Stimulated activated CD8-positive, alpha-beta memory T cell treated with anti-CD3 and anti-CD28 coated beads, Interleukin-15, amount 100 ng/mL, for 4 hours (primary cell): ENCODE results near the gene COL6A1.
"Not testable (repeated sequence)": the region's sequence is repeated elsewhere in the genome, so short reads cannot be mapped to it uniquely, and the experiment has no call there.

ENCODE experiments used
- DNase-seq, 2 donors: peaks; one replicate each; pipeline ENCODE4 v3.0.0-alpha.2; 2020; ENCODE audit warnings: low read depth in 2 of 2

The COL6A1 gene

DNA sequence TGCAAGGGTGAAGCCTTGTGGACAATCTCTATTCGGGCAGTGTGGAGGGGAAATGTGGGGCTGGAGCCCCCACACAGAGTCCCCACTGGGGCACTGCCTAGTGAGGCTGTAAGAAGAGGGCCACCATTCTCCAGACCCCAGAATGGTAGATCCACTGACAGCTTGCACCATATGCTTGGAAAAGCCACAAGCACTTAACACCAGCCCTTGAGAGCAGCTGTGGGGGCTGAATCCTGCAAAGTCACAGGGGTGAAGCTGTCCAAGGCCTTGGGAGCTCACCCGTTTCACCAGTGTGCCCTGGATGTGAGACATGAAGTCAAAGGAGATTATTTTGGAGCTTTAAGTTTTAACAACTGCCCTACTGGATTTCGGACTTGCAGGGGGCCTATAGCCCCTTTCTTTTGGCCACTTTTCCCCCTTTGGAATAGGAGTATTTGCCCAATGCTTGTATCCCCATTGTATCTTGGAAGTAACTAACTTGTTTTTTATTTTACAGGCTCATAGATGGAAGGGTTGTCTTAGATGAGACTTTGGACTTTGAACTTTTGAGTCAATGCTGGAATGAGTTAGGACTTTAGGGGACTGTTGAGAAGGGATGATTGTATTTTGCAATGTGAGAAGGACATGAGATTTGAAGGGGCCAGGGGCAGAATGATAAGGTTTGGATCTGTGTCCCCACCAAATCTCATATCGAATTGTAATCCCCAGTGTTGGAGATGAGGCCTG, 16.3 kb upstream of the COL6A1 start:
- DNase-seq, result no peak

DNA sequence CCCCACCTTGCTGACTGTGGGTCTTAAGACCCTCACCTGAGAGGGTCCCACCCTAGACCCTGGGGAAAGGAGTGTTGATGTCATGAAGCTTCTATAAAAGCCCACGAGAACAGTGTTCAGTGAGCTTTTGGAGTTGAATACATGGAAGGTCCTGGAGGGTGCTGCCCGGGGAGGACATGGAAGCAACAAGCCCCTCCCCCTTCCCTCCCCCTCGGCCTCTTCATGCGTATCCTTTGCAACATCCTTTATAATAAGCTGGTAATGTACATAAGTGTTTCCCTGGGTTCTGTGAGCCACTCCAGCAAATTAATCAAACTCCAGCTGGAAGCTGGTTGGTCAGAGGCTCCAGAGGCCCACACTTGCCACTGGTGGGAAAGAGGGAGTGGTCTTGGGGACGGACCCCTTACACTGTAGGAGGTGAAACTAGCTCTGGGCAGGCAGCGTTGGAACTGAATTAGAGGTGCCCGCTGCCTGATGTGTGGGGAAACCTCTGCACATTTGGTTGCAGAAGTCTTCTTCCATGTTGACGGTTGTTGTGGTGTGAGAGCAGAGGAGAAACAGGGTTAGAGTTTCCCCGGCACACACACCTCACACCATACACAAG, 14.7 kb upstream of the COL6A1 start:
- DNase-seq, result no peak

DNA sequence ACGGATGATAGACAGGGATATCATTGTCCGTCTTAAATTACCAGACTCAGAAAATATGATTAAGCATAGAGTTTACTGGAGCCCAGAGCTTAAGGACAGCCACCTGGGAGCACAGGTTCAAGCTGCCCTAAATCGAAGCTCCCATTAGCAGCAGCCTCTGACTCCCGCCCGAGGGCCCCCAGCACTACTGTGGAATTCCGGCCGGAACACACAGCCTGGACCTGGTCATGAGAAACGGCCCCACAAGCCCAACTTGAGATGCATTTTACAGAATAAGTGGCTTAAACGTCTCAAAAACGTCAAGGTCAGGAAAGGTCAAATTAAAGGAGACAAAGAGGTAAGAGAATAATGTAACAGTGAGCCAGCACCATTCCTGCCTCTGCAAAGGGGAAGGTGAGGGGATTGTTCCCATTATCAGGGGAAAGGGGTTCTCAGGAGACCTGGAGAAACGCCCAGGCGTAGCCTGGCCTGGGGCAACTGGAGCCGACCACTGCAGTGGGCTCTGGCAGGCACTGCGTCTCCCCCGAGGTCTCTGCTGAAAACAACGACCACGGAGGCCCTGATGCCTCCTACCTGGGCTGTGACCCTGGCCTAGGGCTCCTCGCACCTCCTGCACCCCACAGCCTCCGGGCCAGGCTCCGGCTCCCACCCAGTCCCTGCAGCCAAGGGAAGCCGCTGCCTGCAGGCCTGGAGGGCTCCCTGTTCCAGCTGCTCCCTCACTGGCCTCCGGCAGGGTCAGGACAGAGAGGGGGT, 11.5 kb upstream of the COL6A1 start:
- DNase-seq, result no peak

DNA sequence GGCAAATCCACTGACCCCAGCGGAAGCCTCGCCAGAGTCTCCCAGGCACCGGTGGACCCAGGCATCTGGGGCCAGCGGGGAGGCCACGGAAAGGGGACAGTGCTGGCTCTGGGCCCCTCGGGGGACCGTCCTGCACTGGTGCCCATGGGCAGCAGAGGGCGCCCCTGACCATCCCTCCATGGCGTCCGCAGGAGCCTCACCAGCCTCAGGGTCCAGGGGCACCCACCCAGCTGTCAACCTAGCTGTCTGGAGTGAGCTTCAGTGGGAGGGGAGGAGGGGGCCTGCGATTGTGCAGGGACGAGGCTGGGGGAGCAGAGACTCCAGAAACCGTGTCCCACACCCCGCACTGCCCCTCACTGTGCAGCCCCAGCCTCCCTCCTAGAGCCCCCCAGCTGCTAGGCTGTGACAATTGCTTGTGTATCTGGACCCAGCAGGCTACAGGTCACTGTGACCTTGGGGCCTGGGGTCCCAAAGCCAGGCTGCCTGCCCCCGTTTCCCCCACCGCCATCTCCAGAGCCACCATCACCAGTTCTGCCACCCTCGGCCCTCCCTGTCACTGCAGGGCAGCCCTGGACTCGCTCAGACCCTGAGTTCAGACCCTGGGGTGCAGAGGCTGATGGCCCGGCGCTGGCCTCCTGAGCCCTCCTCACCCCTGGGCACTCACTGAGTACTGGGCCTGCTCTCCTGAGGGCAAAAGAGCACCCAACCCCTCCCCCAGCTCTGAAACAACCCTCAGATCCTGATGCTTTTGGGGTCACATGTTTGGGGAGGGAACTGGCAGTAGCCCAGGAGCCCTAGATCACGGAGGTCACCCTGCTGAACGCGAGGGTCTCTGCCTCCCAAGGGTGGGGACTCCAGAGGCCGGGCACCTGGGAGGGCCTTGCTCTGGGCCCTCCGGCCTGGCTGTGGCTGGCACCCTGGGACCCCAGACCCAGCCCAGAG, 10.6 kb upstream of the COL6A1 start:
- no peak for DNase-seq

DNA sequence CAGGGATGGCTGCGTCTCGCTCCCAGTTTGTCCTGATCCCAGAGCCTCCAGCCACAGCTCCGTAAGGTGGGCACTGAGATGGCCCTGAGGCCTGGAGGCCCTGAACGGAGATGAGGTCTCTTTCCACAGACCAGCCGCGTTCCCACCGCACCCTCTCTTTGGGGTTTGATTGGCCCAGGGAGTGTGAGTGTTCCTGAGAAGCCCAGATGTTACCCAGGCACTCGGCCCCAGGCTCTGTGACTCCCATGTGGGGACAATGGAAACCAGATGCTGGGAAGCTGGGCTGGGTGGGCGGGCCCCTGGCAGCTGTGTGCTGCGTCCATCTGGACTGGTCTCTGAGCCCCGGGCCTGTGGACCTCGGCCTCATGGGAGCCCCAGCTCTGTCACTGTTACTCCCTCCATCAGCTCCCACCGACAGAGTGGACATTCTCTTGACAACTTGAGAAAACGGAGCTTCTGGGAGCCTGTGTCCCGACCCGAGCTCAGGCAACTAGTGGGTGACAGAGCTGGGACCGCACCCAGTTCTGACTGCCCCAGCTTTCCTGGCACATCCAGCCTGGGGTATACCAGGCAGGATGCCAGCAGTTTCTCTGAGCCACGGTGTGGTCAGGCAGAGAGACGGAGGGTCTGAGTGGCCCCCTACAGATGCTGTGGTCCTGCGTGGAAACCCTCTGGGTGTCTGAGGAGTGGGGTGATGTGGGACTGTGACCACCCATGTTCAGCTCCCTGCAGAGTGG, 9.8 kb upstream of the COL6A1 start:
- DNase-seq, result no peak

DNA sequence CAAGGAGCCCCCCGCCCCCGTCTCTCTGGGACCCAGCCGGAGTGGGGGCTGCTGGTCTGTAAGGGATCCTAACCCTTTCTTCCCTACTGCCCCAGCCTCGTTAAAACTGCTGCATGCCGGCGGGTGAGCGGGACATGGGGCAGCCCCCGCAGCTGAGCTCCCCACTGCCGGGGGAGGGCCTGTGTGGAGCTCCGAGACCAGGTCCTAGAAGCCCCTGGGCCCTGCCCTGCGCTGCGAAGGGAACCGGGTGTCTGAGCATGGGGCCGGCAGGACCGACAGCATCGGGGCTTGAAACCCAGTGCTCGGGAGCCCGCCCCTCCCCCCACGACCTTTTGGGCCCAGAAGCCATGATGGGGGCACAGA, 9.2 kb upstream of the COL6A1 start:
- no peak for DNase-seq

DNA sequence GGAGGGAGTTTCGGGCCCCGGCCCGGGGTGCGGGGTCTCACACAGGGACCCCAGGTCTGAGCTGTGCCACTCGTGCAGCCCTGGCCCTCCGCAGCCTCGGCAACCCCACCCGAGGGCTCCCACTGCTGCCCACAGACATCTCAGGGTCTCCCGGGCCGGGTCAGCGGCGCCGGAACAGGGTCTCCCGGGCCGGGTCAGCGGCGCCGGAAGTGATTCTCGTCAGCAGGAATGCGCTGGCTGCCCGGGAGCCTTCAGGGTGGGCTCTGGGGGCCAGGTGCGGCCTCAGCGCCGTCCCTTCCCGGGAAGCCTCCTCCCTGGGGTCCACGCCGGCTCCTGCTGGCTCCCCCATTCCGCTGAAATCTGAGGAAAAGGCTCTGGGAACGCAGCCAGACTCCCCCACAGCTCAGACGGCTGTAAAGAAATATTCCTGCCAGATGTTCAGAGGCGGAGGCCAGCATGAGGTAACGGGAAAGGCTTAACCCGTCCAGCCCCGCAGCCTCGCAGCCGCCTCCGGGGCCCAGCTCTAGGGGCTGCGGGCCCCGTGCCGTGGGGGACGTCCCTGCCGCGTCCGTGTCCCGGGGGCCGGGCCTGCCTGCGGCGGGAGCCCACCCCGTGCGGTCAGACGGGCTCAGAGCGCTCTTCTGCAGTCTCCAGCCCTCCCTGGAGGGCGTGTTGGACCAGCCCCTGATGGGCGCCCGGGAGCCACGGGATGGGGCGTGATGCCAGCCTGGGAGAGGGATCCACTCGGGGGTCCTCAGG, 8.7 kb upstream of the COL6A1 start:
- DNase-seq, result no peak

DNA sequence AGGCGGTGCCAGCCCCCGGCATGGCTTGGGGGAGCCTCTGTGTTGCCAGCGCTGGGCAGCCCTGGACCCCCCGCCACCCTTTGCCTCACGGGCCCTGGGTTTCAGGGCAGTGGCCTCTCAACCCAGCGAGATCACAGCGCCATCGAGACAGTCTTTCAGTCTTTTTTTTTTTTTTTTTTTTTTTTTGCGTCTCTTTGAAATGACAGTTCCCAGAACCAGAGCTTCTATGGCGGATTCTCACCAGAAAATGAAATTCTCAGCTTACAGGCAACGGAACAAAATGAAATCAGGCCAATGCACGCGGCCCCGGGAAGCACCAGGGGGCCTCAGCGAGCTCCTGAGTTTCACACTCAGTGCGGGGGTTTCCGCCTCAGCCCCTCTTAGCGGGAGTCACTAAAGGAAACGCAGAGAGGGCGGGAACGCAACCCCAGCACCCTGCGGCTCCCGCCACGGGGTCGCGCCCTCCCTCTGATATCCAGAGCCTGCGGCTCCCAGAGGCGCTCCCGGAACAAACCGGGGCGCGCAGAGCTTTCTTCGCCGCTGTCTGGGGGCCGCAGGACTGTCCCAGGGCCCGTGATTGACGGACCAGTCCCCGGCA, 8.0 kb upstream of the COL6A1 start:
- peak; percentile 73 to 78 for DNase-seq

DNA sequence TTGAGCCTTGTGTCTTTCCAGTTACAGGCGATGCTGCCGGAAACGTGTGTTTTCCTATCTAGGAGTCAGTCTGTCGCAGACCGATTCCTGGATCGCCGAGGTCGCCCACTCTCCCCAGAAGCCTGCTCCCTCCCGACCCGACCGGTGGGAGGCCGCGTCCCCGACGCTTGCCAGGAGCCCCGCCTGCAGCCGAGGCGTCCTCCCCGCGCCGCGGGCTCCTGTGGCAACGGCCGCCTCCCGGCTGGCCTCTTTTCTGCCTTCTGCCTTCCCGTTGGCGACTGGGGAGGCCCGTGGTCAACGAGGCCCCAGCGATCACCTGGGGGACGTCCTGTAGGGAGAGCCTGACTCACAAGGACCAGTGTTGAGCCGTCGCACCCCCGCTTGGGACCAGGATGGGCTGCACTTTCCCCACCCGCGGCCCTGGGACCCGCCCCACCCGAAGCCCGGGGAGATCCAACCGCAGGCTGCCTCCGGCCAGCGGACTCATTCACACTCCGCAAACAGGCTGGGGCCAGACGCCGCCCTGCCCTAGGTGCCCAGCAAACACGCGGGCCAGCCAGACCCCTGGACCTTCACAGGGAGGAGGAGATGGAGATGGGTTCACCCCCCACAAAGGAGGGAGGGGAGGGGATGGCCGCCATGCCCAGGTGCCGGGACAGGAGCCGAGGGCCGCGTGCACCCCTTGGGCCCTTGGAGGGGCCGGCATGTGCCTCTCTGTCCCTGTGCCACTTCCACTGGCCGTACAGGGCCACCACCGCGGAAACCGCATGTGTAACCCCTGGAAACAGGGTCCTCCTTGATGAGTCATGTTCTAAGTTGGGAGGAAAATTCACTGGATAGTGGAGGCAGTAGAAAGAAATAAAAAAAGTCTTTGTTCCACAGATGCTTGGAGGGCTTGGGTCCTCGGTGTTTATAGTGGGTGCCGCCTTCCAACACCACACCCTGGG, 7.2 kb upstream of the COL6A1 start:
- DNase-seq, result no peak

DNA sequence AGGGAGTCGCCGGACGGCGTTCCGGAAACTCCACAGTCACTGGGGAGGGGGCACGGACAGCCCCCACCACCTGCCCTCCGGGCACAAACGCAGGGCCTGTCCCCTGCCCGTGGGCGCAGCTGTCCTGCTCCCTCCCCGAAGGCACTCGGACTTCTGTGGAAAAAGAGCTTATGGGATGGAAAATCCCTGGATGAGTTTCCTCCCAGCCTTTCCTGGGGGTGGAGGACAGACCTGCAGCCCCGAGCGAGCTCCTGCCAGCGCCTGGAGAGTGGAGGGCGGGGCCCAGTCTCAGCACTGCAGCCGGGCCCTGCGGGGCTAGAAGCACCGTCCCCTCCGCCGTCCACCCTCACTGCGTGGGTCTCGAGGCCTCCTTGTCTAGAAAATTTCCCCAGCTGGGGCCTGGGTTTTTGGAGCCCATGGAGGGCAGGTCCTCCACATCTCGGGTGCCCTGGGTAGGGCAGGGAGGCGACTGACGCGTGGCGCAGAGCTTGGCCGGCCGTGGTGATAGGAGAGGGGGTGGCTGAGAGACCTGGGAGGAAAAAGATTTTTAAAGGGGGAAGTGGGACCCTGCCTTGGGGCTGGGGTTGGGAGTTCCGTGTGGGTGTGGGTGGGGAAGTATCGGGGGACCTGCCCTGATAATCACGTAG, 6.4 kb upstream of the COL6A1 start:
- DNase-seq, result no peak

DNA sequence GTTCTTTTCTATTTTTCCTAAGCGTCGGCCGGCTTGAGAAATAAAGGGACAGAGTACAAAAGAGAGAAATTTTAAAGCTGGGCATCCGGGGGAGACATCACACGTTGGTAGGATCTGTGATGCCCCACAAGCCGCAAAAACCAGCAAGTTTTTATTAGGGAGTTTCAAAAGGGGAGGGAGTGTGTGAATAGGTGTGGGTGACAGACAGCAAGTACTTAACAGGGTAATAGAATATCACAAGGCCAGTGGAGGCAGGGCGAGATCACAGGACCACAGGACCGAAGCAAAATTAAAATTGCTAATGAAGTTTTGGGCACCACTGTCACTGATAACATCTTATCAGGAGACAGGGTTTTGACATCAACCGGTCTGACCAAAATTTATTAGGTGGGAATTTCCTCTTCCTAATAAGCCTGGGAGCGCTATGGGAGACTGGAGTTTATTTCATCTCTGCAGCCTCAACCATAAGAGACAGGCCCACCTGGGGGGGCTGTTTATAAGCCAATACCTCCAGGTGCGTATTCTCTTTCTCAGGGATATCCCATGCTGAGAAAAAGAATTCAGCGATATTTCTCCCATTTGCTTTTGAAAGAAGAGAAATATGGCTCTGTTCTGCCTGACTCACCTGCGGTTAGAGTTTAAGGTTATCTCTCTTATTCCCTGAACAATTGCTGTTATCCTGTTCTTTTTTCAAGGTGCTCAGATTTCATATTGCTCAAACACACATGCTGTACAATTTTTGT, 5.7 kb upstream of the COL6A1 start:
- DNase-seq, result not testable (repeated sequence)

DNA sequence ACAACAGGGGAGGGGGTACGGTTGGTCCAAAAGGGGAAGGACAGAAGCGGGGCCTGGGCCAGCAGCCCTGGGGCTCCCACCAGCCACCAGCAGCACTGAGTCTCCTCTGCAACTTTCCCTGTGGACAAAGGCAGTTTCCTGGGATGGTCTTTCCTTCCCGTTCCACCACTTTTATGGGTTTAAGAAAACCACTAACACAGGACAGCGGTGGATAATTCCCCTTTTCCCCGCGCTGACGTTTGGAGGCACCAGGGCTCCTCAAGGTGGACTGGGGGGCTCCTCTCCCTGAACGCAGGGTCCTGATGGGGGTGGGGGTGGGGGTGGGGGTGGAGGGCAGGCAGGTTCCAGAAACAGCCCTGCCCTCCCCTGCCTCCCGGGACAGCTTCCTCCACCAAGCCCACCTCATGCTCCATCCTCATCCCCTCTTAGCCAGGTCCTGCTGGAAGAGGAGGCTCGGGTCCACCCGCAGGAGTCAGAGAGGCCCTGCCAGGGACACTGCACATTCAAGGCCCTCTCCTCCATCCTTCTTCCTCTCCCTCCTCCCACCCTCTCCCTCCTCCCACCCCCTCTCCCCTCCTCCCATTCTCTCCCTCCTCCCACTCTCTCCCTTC, 4.8 kb upstream of the COL6A1 start:
- no peak for DNase-seq

DNA sequence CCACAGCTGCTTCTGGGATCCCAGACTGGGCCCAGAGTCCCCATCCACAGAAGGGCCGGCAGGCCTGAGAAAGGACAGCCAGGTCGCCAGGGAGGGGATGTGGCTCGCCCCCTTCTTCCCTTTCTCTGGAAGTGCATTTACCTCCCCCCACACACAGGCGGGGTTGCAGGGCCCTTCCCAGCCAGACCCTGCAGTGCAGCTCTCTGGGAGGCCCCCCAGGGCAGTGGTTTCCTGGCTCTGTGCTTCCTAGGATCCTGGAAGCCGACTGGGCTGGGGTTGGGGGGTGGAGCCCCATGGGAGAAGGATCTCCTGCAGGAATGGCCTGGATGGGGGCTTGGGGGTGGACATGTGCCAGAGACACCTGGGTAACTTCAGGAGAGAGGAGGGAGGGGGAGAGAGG, 4.2 kb upstream of the COL6A1 start:
- no peak for DNase-seq

DNA sequence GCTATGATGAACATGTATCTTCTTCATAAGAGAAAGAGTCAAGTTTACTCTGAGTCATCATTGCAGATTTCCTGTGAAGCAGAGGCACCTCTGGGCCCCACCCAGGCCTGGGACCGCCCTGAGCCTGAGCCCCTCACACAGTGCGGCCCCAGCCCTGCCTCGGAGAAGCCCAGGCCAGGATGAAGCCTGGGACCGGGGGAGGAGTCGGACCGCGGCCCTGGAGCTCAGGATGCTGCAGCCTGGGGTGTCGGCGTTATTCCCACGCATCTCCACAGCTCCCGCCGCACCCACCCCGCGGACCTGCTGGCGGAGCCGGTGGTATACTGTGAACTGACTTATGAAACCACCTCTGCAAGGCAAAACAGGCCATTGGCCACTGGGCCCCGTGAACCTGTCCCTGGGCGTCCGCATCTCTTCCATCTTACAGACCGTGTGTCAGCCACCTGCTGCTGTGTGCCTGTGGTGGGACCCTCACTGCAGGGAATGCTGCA, 2.4 kb upstream of the COL6A1 start:
- DNase-seq, result no peak

DNA sequence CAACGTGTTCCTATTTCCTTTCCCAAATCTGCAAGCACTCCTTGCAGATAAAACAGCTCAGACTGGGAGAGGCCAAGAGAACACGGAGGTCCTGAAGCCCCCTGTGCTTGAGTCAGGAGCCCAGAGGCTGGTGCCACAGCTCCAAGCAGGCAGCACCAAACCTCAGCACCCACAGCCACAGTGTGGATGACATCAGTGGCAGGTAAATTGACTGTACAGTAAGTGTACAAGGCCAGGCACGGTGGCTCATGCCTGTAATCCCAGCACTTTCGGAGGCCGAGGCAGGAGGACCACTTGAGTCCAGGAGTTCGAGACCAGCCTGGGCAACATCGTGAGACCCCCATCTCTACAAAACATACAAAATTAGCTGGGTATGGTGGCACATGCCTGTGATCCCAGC, 1.9 kb upstream of the COL6A1 start:
- DNase-seq, result no peak

DNA sequence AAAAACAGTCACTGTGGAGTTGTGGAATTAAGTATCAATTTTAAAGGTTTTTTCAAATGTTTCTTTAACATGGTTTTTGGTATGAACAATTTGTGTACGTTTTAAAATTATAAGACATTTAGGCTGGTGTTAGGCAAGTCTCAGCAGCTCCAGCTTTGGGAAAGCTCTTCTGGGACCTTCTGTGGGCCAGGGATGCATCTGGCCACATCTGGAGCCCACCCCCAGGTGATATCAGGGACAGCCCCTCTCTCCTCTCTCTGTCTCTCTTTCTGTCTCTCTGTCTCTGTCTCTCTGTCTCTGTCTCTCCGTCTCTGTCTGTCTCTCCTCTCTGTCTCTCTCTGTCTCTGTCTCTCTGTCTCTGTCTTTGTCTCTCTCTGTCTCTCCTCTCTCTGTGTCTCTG, 1.3 kb upstream of the COL6A1 start:
- no peak for DNase-seq

DNA sequence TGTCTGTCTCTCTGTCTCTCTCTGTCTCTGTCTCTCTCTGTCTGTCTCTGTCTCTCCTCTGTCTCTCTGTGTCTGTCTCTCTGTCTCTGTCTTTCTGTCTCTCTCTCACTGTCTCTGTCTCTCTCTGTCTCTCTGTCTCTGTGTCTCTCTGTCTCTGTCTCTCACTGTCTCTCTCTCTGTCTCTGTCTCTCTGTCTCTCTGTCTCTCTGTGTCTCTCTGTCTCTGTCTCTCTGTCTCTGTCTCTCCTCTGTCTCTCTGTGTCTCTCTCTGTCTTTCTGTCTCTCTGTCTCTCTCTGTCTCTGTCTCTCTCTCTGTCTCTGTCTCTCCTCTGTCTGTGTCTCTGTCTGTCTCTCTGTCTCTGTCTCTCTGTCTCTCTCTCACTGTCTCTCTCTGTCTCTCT, 873 bp upstream of the COL6A1 start:
- no peak for DNase-seq
